Keratinocyte (primary cell): ENCODE measurements around the gene TLL2. TPM values are rescaled to one million over a fixed set of nuclear protein-coding genes. Genes with fewer than 3 reads are reported as not detected.

Experiments
- DNase-seq: peaks from one replicate; pipeline ENCODE4 v3.0.0-alpha.2; 2011; ENCODE audit warnings: low read depth, missing footprints, low spot score
- FAIRE-seq: peaks from 2 replicates; lab custom pipeline; 2011; peaks lifted over from hg19 to GRCh38; lab: Jason Lieb, UNC
- H2AFZ ChIP-seq: 2 replicates; pipeline ENCODE4 v1.6.0; 2012; ENCODE audit warnings: low read length, control low read depth, inconsistent platforms; ENCODE audit not compliant: control insufficient read depth
- H3K27ac ChIP-seq: 2 replicates; pipeline ENCODE4 v1.5.1; 2011; ENCODE audit warnings: low read length; ENCODE audit not compliant: control insufficient read depth, insufficient read depth
- H3K27me3 ChIP-seq: 3 replicates; pipeline ENCODE4 v1.6.0; 2011; ENCODE audit warnings: low read length; ENCODE audit not compliant: control insufficient read depth, insufficient read depth; ENCODE audit errors: extremely low read depth
- H3K36me3 ChIP-seq, 2 experiments: 2 replicates in 1 of 2; 3 replicates in 1 of 2; pipeline ENCODE4 v1.5.1; 2011; ENCODE audit warnings: low read length in 2 of 2, mild to moderate bottlenecking in 1 of 2; ENCODE audit not compliant: control insufficient read depth in 2 of 2, insufficient read depth in 2 of 2; ENCODE audit errors: extremely low read depth in 1 of 2
- H3K4me1 ChIP-seq: 3 replicates; pipeline ENCODE4 v1.5.1; 2011; ENCODE audit warnings: low read length; ENCODE audit not compliant: control insufficient read depth, insufficient read depth; ENCODE audit errors: extremely low read depth
- H3K4me2 ChIP-seq: 3 replicates; pipeline ENCODE4 v1.6.0; 2011; ENCODE audit warnings: low read depth, low read length; ENCODE audit not compliant: control insufficient read depth, insufficient read depth; ENCODE audit errors: extremely low read depth
- H3K4me3 ChIP-seq, 3 experiments: fragments of 200-600 bp in 1 of 3; sonication (generic) in 1 of 3; 2 replicates in 2 of 3; 3 replicates in 1 of 3; pipeline ENCODE4 v1.5.1; 2011 to 2016; ENCODE audit warnings: low read length in 3 of 3, mild to moderate bottlenecking in 3 of 3, control low read depth in 2 of 3, inconsistent platforms in 1 of 3, low read depth in 1 of 3, mixed read lengths in 1 of 3, mixed run types in 1 of 3, moderate library complexity in 1 of 3; ENCODE audit not compliant: control insufficient read depth in 2 of 3, insufficient read depth in 2 of 3; ENCODE audit errors: extremely low read depth in 1 of 3
- H3K79me2 ChIP-seq: 2 replicates; pipeline ENCODE4 v1.6.0; 2012; ENCODE audit warnings: low read length; ENCODE audit not compliant: control insufficient read depth, insufficient read depth
- H3K9ac ChIP-seq: 3 replicates; pipeline ENCODE4 v1.6.0; 2011; ENCODE audit warnings: low read length; ENCODE audit not compliant: control insufficient read depth, insufficient read depth; ENCODE audit errors: extremely low read depth
- H3K9me1 ChIP-seq: 3 replicates; pipeline ENCODE4 v1.6.0; 2011; ENCODE audit warnings: low read length; ENCODE audit not compliant: control insufficient read depth, insufficient read depth; ENCODE audit errors: extremely low read depth
- H3K9me3 ChIP-seq: 2 replicates; pipeline ENCODE4 v1.5.1; 2012; ENCODE audit warnings: low read depth, low read length; ENCODE audit not compliant: control insufficient read depth
- H4K20me1 ChIP-seq: 3 replicates; pipeline ENCODE4 v1.6.0; 2011; ENCODE audit warnings: low read length; ENCODE audit not compliant: control insufficient read depth, insufficient read depth; ENCODE audit errors: extremely low read depth
- CTCF ChIP-seq, 3 experiments: IDR thresholded peaks in 1 of 3; conservative IDR thresholded peaks in 1 of 3; optimal IDR thresholded peaks in 1 of 3; 2 replicates in 2 of 3; 3 replicates in 1 of 3; pipeline versions ENCODE3 to v1.5.1; 2011; ENCODE audit warnings: low read length in 3 of 3, mild to moderate bottlenecking in 3 of 3, moderate library complexity in 2 of 3, control low read depth in 1 of 3, inconsistent platforms in 1 of 3; ENCODE audit not compliant: insufficient read depth in 2 of 3; ENCODE audit errors: extremely low read depth in 1 of 3
- EZH2 ChIP-seq: IDR thresholded peaks from one replicate; pipeline ENCODE4 v1.6.1; 2012; ENCODE audit warnings: inconsistent platforms, mild to moderate bottlenecking, low read length, moderate library complexity
- dilution Hi-C: fragments of 300-500 bp; cut with MboI; formaldehyde crosslinking; loops from one replicate; pipeline ENCODE4 v1.7.0; 2020; ENCODE audit warnings: low sequenced_read_pairs; ENCODE audit not compliant: extremely low pct_ligation_motif_present
- polyA plus RNA-seq, 5 experiments: library from polyadenylated mRNA; depleted of rRNA in 3 of 5; stranded (reverse) in 3 of 5; stranded (forward) in 1 of 5; unstranded in 1 of 5; fragments of >200 nt; gene quantifications; 1 replicate in 1 of 5; 2 replicates in 3 of 5; 3 replicates in 1 of 5; pipeline versions ENCODE4 v1.2.1 to v1.2.3, GENCODE V29; 2011 to 2012; ENCODE audit warnings: missing spikeins in 2 of 5, low read depth in 1 of 5, low replicate concordance in 1 of 5

TLL2 gene
- polyA plus RNA-seq, 1 donor (not counting 4 experiments of a cell fraction or from before 2014, with no cell fraction given), result 0.83 TPM

GRCh38 chr10:96346295-96346694 is 167.4 kb downstream of the TLL2 start:
- no peak overlapping the region for H3K4me3 ChIP-seq
- DNase-seq, result no peak

GRCh38 chr10:96345222-96345621 is 168.5 kb downstream of the TLL2 start:
- Histone ChIP-seq H3K4me1 (no peaks in the 10 kb centered on the region), H2AFZ (no peak overlapping the region), H3K36me3 (no peaks in the 10 kb centered on the region), H3K4me3 (no peak overlapping the region), H3K9ac (no peak overlapping the region), H3K27ac (no peak overlapping the region), H3K27me3 (no peaks in the 10 kb centered on the region), H3K79me2 (no peaks in the 10 kb centered on the region), H4K20me1 (no peaks in the 10 kb centered on the region), H3K9me3 (no peaks in the 10 kb centered on the region), H3K9me1 (no peaks in the 10 kb centered on the region), H3K4me2 (no peak overlapping the region)
- TF ChIP-seq CTCF (optimal IDR thresholded peaks at IDR 0.05 in 1 of 3, IDR thresholded peaks at IDR 0.05 in 1 of 3, conservative IDR thresholded peaks at IDR 0.05 in 1 of 3; ENCODE audit: extremely low read depth in 1 of 3, insufficient read depth in 2 of 3, low read length in 3 of 3), result no peak
- FAIRE-seq (no peak), DNase-seq (no peak)
- dilution Hi-C loops, result no loop called here

More at GRCh38 chr10:96346295-96346694, 167.4 kb downstream of the TLL2 start:
- Histone ChIP-seq H3K36me3 (no peaks in the 10 kb centered on the region), H3K4me2 (no peak overlapping the region), H3K9me3 (no peaks in the 10 kb centered on the region), H3K4me1 (no peaks in the 10 kb centered on the region), H3K27ac (no peak overlapping the region), H2AFZ (no peak overlapping the region), H3K27me3 (no peaks in the 10 kb centered on the region), H3K79me2 (no peaks in the 10 kb centered on the region), H4K20me1 (no peaks in the 10 kb centered on the region), H3K9me1 (no peaks in the 10 kb centered on the region), H3K9ac (no peak overlapping the region)
- no peak for FAIRE-seq
- no peak for TF ChIP-seq CTCF (optimal IDR thresholded peaks at IDR 0.05 in 1 of 3, IDR thresholded peaks at IDR 0.05 in 1 of 3, conservative IDR thresholded peaks at IDR 0.05 in 1 of 3; ENCODE audit: extremely low read depth in 1 of 3, insufficient read depth in 2 of 3, low read length in 3 of 3)
- TF ChIP-seq EZH2, result no peak
- dilution Hi-C loops, result no loop called here
